WTC11 (cell line): ENCODE measurements around the gene SPATA2L. TPM values are rescaled to one million over a fixed set of nuclear protein-coding genes. Genes with fewer than 3 reads are reported as not detected.

Source experiments
- ATAC-seq: fragments of 200-7000 bp; cut with Tn5 transposase; 2 replicates; pipeline ENCODE4 v1.10.0; 2021; ENCODE audit warnings: mild to moderate bottlenecking, moderate library complexity
- CTCF ChIA-PET: fragments of 300-600 bp; sonication (Branson Sonifier 250); formaldehyde crosslinking; loops from one replicate; lab custom pipeline; 2021; ENCODE audit warnings: antibody characterized with exemption; lab: Charles Lee
- POLR2A ChIA-PET: fragments of 350-600 bp; sonication (Branson Sonifier 250); formaldehyde crosslinking; loops from one replicate; lab custom pipeline; 2021; ENCODE audit warnings: antibody characterized with exemption; lab: Charles Lee
- DNase-seq: peaks from one replicate; pipeline ENCODE4 v3.0.0; 2021; ENCODE audit warnings: low spot score
- H3K27ac Mint-ChIP-seq: 2 replicates; pipeline ENCODE4 v1.8.0; 2021; ENCODE audit warnings: mixed read lengths
- H3K27me3 Mint-ChIP-seq: 2 replicates; pipeline ENCODE4 v1.8.0; 2021; ENCODE audit warnings: low read depth, mild to moderate bottlenecking, moderate library complexity, mixed read lengths
- H3K36me3 Mint-ChIP-seq: 2 replicates; pipeline ENCODE4 v1.8.0; 2021; ENCODE audit warnings: mixed read lengths
- H3K4me1 Mint-ChIP-seq: 2 replicates; pipeline ENCODE4 v1.8.0; 2022; ENCODE audit warnings: mixed read lengths
- H3K4me3 Mint-ChIP-seq: 2 replicates; pipeline ENCODE4 v1.8.0; 2021; ENCODE audit warnings: mild to moderate bottlenecking, moderate library complexity, mixed read lengths
- H3K9me3 Mint-ChIP-seq: 2 replicates; pipeline ENCODE4 v1.8.0; 2021; ENCODE audit warnings: mixed read lengths
- CBFB ChIP-seq: sonication (generic); formaldehyde crosslinking; IDR thresholded peaks from 2 replicates; pipeline ENCODE4 v1.8.1; 2022; ENCODE audit warnings: mild to moderate bottlenecking, low read depth, missing genetic modification reagents
- CTCF ChIP-seq: fragments of 200-600 bp; IDR thresholded peaks from 2 replicates; pipeline ENCODE4 v1.8.0; 2022; ENCODE audit warnings: antibody characterized with exemption
- ETV6 ChIP-seq: sonication (generic); formaldehyde crosslinking; IDR thresholded peaks from 2 replicates; pipeline ENCODE4 v1.8.1; 2022; ENCODE audit warnings: mild to moderate bottlenecking, missing genetic modification reagents
- FOXP1 ChIP-seq: sonication (generic); formaldehyde crosslinking; IDR thresholded peaks from 2 replicates; pipeline ENCODE4 v1.8.0; 2022; ENCODE audit warnings: missing genetic modification reagents, mild to moderate bottlenecking, moderate library complexity, borderline replicate concordance
- HMGXB4 ChIP-seq: sonication (generic); formaldehyde crosslinking; IDR thresholded peaks from 2 replicates; pipeline ENCODE4 v1.8.1; 2023; ENCODE audit warnings: mild to moderate bottlenecking, moderate library complexity, missing genetic modification reagents
- MAX ChIP-seq: sonication (generic); formaldehyde crosslinking; IDR thresholded peaks from 2 replicates; pipeline ENCODE4 v1.8.0; 2022; ENCODE audit warnings: mild to moderate bottlenecking, missing genetic modification reagents
- NFATC4 ChIP-seq: fragments of 250-450 bp; sonication (Bioruptor Pico); IDR thresholded peaks from 2 replicates; pipeline ENCODE4 v1.9.0; 2021; ENCODE audit warnings: mild to moderate bottlenecking
- SMAD4 ChIP-seq: sonication (generic); formaldehyde crosslinking; IDR thresholded peaks from 2 replicates; pipeline ENCODE4 v1.8.0; 2022; ENCODE audit warnings: mild to moderate bottlenecking, missing genetic modification reagents
- TCF7 ChIP-seq: sonication (generic); formaldehyde crosslinking; IDR thresholded peaks from 2 replicates; pipeline ENCODE4 v1.8.0; 2022; ENCODE audit warnings: mild to moderate bottlenecking, low read depth, missing genetic modification reagents, moderate library complexity
- TEAD4 ChIP-seq: sonication (generic); formaldehyde crosslinking; IDR thresholded peaks from 2 replicates; pipeline ENCODE4 v1.8.0; 2022; ENCODE audit warnings: mild to moderate bottlenecking, missing genetic modification reagents
- TP53 ChIP-seq: sonication (generic); formaldehyde crosslinking; IDR thresholded peaks from 2 replicates; pipeline ENCODE4 v1.8.1; 2023; ENCODE audit warnings: mild to moderate bottlenecking, missing genetic modification reagents
- USF1 ChIP-seq: sonication (generic); formaldehyde crosslinking; IDR thresholded peaks from 2 replicates; pipeline ENCODE4 v1.8.0; 2022; ENCODE audit warnings: mild to moderate bottlenecking, missing genetic modification reagents
- ZNF138 ChIP-seq: sonication (generic); formaldehyde crosslinking; conservative IDR thresholded peaks from 2 replicates; pipeline ENCODE4 v1.8.1; 2022; ENCODE audit warnings: mild to moderate bottlenecking, moderate library complexity, missing genetic modification reagents
- ZNF263 ChIP-seq: sonication (generic); formaldehyde crosslinking; IDR thresholded peaks from 2 replicates; pipeline ENCODE4 v1.8.1; 2022; ENCODE audit warnings: low read depth, mild to moderate bottlenecking, moderate library complexity, missing genetic modification reagents
- ZNF281 ChIP-seq: sonication (generic); formaldehyde crosslinking; IDR thresholded peaks from 2 replicates; pipeline ENCODE4 v1.8.0; 2023; ENCODE audit warnings: mild to moderate bottlenecking, missing genetic modification reagents
- ZNF317 ChIP-seq: sonication (generic); formaldehyde crosslinking; IDR thresholded peaks from 2 replicates; pipeline ENCODE4 v1.8.1; 2023; ENCODE audit warnings: low read depth, mild to moderate bottlenecking, moderate library complexity, missing genetic modification reagents, borderline replicate concordance
- ZNF423 ChIP-seq: fragments of 250-450 bp; sonication (Bioruptor Pico); IDR thresholded peaks from 2 replicates; pipeline ENCODE4 v2.1.2; 2022; ENCODE audit warnings: mild to moderate bottlenecking, moderate library complexity
- total RNA-seq: library from RNA; stranded (reverse); gene quantifications from 3 replicates; pipeline ENCODE4 v1.2.3, GENCODE V29; 2021

The SPATA2L gene
- total RNA-seq, 1 experiment from 2014 or later = 15.7 TPM

- TF ChIP-seq ZNF423 (no peak), ETV6 (CRISPR knock-in tag) (no peak), CBFB (CRISPR knock-in tag) (no peak), MAX (CRISPR knock-in tag) (no peak), NFATC4 (CRISPR knock-in tag) (no peak), TEAD4 (CRISPR knock-in tag) (no peak), ZNF281 (CRISPR knock-in tag) (no peak), ZNF138 (CRISPR knock-in tag) (no peak), SMAD4 (CRISPR knock-in tag) (no peak), TCF7 (CRISPR knock-in tag) (no peak)
These were observed 3.5 kb upstream of the SPATA2L start (continued) for GRCh38 chr16:89705006-89705405.

GRCh38 chr16:89704281-89704680, 2.8 kb upstream of the SPATA2L start:
- TF ChIP-seq HMGXB4 (CRISPR knock-in tag) (no peak), ZNF317 (CRISPR knock-in tag) (no peak), CTCF (no peak), TP53 (CRISPR knock-in tag) (no peak), ZNF263 (no peak), USF1 (CRISPR knock-in tag) (no peak), FOXP1 (CRISPR knock-in tag) (no peak), NFATC4 (CRISPR knock-in tag) (no peak)
- CTCF ChIA-PET = interaction anchor here (0.7 to 1.0 kb wide), 4 partner anchors 97 to 219 kb away, joined by 3 to 5 read pairs (median 4); partner anchors contain the start of gene TUBB3
- Mint-ChIP-seq H3K27me3 (peaks cover 37% of the 10 kb centered on the region), H3K4me3 (no peak overlapping the region), H3K9me3 (no peaks in the 10 kb centered on the region), H3K4me1 (peaks cover 19% of the 10 kb centered on the region), H3K36me3 (peaks cover under 1% of the 10 kb centered on the region; the same call in 1 of the 2 replicates), H3K27ac (no peak overlapping the region)
- no peak for ATAC-seq
- POLR2A ChIA-PET = interaction anchor here (0.6 kb wide), 1 partner anchor 37 kb away, joined by 3 read pairs; no protein-coding TSS in a partner anchor
- DNase-seq = no peak
